ENCODE results near the gene GRIK5.

GRIK5 gene

GRCh38 chr19:42088471-42089190 is 18.6 kb upstream of the GRIK5 start:
- TF ChIP-seq CTCF (IDR thresholded peaks at IDR 0.05), result no peak

- no peak for TF ChIP-seq CTCF (IDR thresholded peaks at IDR 0.05)
Observed at GRCh38 chr19:42086770-42087550, 17.0 kb upstream of the GRIK5 start.

DNA sequence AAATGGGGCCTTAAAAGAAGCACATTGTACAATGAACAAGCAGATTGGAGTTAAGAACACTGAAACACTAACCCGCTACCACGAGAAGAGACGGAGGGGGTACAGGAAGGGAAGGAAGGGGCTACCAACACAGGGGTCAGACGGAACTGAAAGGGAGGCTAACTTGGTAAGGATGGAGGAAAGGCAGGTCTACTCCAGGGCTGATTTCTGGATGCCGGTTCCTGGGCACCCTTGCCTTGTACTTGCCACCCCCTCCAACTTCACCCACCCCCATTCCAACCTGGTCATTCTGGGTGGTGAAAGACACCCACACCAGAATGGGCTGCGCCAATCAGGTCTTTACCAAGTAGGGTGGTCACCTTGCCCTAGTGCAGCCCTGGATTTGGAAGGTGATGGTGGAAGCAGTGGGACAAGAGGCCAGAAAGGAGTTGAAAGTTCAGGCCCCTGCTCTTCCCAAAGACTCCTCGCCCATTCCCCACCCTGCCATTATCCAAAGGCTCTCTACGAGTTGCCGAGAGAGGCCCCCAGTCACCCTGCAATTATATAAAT is 16.3 kb upstream of the GRIK5 start:
- TF ChIP-seq CTCF (IDR thresholded peaks at IDR 0.05), result no peak

- TF ChIP-seq CTCF (IDR thresholded peaks at IDR 0.05), result no peak
Observed at GRCh38 chr19:42083537-42083936, 13.5 kb upstream of the GRIK5 start.

DNA sequence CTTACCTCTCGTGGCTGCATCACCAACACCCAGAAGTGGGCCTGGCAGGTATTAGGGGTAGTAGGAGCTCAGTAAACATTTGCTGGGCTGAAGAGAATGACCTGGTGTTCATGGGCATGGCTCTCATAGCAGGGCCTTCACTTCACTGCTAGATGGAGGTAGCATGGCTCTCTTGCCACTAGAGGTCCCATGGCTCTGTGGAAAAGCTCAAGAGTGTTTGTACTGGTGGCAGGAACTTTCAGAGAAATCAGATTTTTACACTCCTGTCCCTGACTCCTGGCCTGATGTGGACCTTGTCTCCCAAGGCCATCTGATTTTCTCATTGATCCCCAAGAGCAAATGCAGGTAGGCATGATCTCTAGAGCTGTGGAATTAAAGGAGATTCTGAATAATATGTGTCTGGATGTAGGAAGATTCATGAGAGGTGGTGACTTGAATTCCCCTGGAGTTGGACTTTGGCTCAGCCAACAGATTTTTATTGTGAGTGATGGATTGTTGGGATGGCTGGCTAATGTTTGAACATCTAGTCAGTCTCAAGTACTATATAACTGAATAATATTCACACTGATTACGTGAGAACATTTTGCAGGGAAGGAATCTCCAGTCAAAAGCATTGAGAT is 11.7 kb upstream of the GRIK5 start:
- no peak for TF ChIP-seq CTCF (IDR thresholded peaks at IDR 0.05)

- TF ChIP-seq CTCF (IDR thresholded peaks at IDR 0.05), result no peak
Observed at GRCh38 chr19:42080764-42081375, 10.9 kb upstream of the GRIK5 start.
